Measurements from ENCODE around the gene SPOCD1. TPM values are rescaled to one million over a fixed set of nuclear protein-coding genes. Genes with fewer than 3 reads are reported as not detected.
A peak's percentile ranks its signal among the peaks of the same experiment; 100 is the strongest.

The SPOCD1 gene
- total RNA-seq, 1 donor from 2014 or later: not detected

DNA sequence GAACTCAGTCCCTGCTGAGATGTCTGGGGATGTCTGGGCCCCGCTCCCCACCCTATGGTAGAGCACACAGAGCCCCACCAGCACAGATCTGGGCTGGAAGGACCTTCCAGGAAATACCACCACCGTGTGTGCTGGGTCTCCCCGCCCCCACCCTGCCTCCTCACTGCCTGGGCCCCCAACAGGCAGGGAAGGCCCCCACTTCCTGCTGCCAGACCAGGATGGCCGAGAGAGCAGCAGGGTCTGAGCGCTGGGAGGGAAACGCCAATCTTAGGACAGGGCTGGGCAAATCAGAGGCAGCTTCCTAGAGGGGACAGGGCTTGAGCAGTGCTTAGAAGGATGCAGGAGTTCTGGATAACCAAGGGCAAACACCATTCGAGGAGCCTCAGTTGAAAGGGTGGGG, 63.6 kb downstream of the SPOCD1 start:
- intact Hi-C loops (cut with micrococcal nuclease): no loop called here
- peak overlapping the region; percentile 57 for H3K27ac ChIP-seq (replicated peaks)
- no peaks in the 10 kb centered on the region for H3K36me3 ChIP-seq
- no peak overlapping the region for H3K4me3 ChIP-seq
- DNase-seq: no peak
- no peaks in the 10 kb centered on the region for H3K9me3 ChIP-seq (replicated peaks)
- H3K4me1 ChIP-seq: peaks cover 85% of the 10 kb centered on the region
- TF ChIP-seq, protein P1, sequence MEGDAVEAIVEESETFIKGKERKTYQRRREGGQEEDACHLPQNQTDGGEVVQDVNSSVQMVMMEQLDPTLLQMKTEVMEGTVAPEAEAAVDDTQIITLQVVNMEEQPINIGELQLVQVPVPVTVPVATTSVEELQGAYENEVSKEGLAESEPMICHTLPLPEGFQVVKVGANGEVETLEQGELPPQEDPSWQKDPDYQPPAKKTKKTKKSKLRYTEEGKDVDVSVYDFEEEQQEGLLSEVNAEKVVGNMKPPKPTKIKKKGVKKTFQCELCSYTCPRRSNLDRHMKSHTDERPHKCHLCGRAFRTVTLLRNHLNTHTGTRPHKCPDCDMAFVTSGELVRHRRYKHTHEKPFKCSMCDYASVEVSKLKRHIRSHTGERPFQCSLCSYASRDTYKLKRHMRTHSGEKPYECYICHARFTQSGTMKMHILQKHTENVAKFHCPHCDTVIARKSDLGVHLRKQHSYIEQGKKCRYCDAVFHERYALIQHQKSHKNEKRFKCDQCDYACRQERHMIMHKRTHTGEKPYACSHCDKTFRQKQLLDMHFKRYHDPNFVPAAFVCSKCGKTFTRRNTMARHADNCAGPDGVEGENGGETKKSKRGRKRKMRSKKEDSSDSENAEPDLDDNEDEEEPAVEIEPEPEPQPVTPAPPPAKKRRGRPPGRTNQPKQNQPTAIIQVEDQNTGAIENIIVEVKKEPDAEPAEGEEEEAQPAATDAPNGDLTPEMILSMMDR (IDR thresholded peaks at IDR 0.05; ENCODE audit: borderline replicate concordance): no peak
- peaks cover 12% of the 10 kb centered on the region for H3K27me3 ChIP-seq (ENCODE audit: low read depth)

DNA sequence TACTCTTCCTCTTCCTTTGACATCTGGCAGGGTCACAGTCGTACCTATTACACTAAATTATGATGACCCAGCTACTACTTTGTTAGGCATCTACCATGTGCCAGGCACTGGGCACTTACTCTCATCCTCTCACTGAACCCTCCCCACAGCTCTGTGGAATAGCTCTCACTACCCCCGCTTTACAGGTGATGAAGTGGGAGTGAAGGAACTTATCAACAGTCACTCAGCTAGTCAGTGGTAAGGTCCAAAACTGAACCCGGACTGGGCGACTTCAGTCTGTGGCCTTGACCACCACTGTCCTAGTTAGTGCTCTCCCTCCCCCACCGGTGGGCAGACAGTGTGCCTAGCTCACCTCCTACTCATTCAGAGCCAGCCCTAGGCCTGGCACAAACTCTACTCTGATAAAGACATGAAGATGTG, 64.0 kb downstream of the SPOCD1 start:
- H3K36me3 ChIP-seq: no peaks in the 10 kb centered on the region
- H3K9me3 ChIP-seq (replicated peaks): no peaks in the 10 kb centered on the region
- H3K27ac ChIP-seq (replicated peaks): peak overlapping the region; percentile 57
- peaks cover 12% of the 10 kb centered on the region for H3K27me3 ChIP-seq (ENCODE audit: low read depth)
- intact Hi-C loops (cut with micrococcal nuclease): no loop called here
- TF ChIP-seq, protein P1 (IDR thresholded peaks at IDR 0.05; ENCODE audit: borderline replicate concordance): no peak
- peak; percentile 44 for DNase-seq
- no peak overlapping the region for H3K4me3 ChIP-seq
- peaks cover 89% of the 10 kb centered on the region for H3K4me1 ChIP-seq

DNA sequence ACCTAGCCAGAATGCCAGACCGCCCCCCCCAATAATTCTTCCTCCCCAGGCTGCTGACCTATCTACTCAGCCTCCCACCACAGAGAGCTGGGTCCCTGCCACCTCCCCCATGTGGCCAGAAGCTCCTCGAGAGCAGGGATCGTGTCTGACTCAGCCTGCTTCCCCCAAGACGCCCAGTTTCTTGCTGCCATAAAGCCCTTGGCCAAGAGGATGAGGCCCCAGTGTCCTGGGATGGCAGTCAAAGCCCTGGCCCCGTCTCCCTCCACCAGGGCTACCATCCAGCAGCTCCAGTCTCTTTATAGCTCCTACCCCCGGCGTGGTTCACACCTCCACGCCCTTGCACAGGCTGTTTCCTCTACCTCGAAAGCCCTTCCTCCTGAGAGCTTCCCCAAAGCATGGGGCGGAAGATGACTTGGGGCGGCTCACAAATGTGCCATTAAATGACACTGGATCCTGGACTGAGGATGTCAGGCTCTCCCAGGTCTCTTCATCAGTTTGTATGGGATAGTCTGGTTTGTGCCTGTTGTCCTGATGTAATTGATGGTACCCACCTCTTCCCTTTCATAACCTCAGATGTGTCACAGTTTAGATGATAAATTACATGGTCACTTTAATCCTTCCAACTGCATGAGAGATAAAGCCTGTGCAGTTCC, 64.8 kb downstream of the SPOCD1 start:
- intact Hi-C loops (cut with micrococcal nuclease): no loop called here
- Histone ChIP-seq H3K27me3 (ENCODE audit: low read depth) (peaks cover 12% of the 10 kb centered on the region), H3K4me1 (peaks cover 94% of the 10 kb centered on the region), H3K4me3 (no peak overlapping the region), H3K27ac (replicated peaks) (no peak overlapping the region), H3K36me3 (no peaks in the 10 kb centered on the region), H3K9me3 (replicated peaks) (no peaks in the 10 kb centered on the region)
- DNase-seq: no peak
- TF ChIP-seq, protein P1 (IDR thresholded peaks at IDR 0.05; ENCODE audit: borderline replicate concordance): no peak

DNA sequence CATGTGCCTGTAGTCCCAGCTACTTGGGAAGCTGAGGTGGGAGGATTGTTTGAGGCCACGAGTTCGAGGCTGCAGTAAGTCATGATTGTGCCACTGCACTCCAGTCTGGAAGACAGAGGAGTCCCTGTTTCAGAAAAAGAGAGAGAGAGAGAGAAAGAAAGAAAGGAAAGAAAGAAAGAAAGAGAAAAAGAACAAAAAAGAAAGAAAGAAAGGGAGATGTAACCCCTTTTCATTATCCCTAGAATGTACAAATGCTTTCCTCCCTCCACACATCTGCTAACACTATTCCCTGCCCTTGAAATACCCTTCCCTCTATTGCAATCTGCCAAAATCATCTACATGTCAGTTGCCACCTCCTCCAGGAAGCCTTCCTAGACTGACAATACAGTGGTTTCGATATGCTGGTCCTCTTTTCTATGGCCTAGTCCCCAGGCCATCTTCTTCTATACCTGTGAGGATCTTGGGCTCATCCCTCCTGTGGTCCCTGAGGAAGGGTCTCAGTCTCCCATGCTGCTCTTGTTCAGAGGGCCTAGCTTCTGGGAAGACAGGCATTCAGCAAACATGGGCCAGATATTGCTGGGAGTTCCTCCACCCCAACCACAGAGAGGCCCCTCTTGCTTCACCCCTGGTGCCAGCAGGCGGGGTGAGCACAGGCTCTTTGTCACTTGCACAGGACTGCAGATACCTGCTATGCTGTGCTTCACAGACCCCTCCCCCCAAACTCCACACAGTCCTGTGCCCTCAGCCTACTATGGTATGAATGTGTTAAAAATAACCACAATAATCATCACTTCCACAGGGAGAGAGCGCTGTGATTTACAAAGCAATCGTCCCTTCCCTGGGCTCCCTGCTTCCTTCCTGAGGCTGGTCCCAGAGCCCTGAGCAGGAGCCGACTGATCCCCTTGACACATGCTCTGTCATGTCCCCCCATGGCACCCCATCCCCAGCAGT, 65.8 kb downstream of the SPOCD1 start:
- peaks cover 94% of the 10 kb centered on the region for H3K4me1 ChIP-seq
- no peak overlapping the region for H3K27ac ChIP-seq (replicated peaks)
- DNase-seq: no peak
- H3K36me3 ChIP-seq: no peaks in the 10 kb centered on the region
- TF ChIP-seq, protein P1 (IDR thresholded peaks at IDR 0.05; ENCODE audit: borderline replicate concordance): no peak
- H3K9me3 ChIP-seq (replicated peaks): no peaks in the 10 kb centered on the region
- peaks cover 12% of the 10 kb centered on the region for H3K27me3 ChIP-seq (ENCODE audit: low read depth)
- intact Hi-C loops (cut with micrococcal nuclease): no loop called here
- H3K4me3 ChIP-seq: no peak overlapping the region

DNA sequence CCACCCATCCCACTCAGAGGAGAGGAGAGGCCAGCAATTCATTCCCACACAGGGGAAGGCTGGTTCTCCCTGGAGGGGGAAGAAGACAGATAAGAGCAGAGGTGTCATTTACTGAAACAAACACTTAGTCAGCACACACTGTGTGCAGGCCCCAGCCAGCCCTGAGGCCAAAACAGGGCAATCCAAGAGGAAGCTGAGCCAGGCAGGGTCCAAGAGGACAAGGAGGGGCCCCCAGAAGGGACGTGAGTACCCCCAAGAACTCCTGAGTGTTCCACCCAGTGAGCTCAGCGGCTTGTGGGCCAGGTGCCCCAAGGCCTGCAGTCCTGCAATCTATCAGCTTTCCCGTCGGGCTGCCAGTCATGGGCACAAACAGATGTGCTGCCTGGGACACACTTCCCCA, 67.5 kb downstream of the SPOCD1 start:
- TF ChIP-seq, protein P1 (IDR thresholded peaks at IDR 0.05; ENCODE audit: borderline replicate concordance): no peak
- Histone ChIP-seq H3K36me3 (no peaks in the 10 kb centered on the region), H3K9me3 (replicated peaks) (no peaks in the 10 kb centered on the region), H3K4me1 (peaks cover 78% of the 10 kb centered on the region), H3K27me3 (ENCODE audit: low read depth) (peaks cover 12% of the 10 kb centered on the region), H3K27ac (replicated peaks) (no peak overlapping the region), H3K4me3 (no peak overlapping the region)
- no peak for DNase-seq
- intact Hi-C loops (cut with micrococcal nuclease): no loop called here

All from left ventricle myocardium inferior (tissue), 1 donor.